ENCODE results near the gene SORBS1. TPM values are rescaled to one million over a fixed set of nuclear protein-coding genes. Genes with fewer than 3 reads are reported as not detected.

Gene SORBS1
- total and polyA plus RNA-seq, 2 of the 13 experiments (the other 11 are each of a cell fraction or from before 2014, with no cell fraction given), result 16.8 to 39.8 TPM

GRCh38 chr10:95579292-95579691 is 18.1 kb upstream of the SORBS1 start:
- Histone ChIP-seq H3K27me3 (ENCODE audit: control insufficient read depth in 1 of 2, insufficient read depth in 2 of 2, low read length in 2 of 2) (0 out of 5 replicates have a peak, but pooled peaks cover 0 to 5% of the 10 kb centered on the region in 2 experiments), H4K20me1 (ENCODE audit: insufficient read depth, low read length) (no peaks in the 10 kb centered on the region), H3K4me3 (replicated peaks in 1 of 3; ENCODE audit: insufficient read depth in 1 of 3, low read depth in 2 of 3, low read length in 3 of 3) (no peak overlapping the region), H3K9ac (ENCODE audit: insufficient read depth, low read depth, low read length) (no peak overlapping the region), H3K27ac (ENCODE audit: extremely low read length, insufficient read depth, low read length) (no peak overlapping the region), H3K9me3 (ENCODE audit: low read length) (no peaks in the 10 kb centered on the region), H3K36me3 (replicated peaks in 1 of 2; ENCODE audit: control insufficient read depth in 1 of 2, insufficient read depth in 2 of 2, low read length in 2 of 2) (no peaks in the 10 kb centered on the region), H3K4me1 (ENCODE audit: insufficient read depth, low read length) (no peaks in the 10 kb centered on the region), H3K4me2 (ENCODE audit: low read depth, low read length) (no peak overlapping the region), H2AFZ (ENCODE audit: low read length) (no peak overlapping the region), H3K79me2 (ENCODE audit: insufficient read depth, low read length) (no peaks in the 10 kb centered on the region)
- ChIA-PET POLR2A (no interaction called here), CTCF (ENCODE audit: low intra/inter-chr PET ratio, low total read pairs) (no interaction called here)
- DNase-seq (ENCODE audit: low spot score), result no peak
- intact Hi-C loops (cut with micrococcal nuclease; ENCODE audit: unreplicated experiment), result no loop called here
- ATAC-seq, result no peak
- TF ChIP-seq PHF20 (CRISPR knock-in tag; IDR thresholded peaks at IDR 0.05) (no peak), HCFC1 (IDR thresholded peaks at IDR 0.05; ENCODE audit: low read depth, low read length) (no peak), RAD21 (CRISPR knock-in tag; IDR thresholded peaks at IDR 0.05) (no peak), ETV6 (CRISPR knock-in tag; conservative IDR thresholded peaks at IDR 0.05) (no peak), SALL1 (CRISPR knock-in tag; IDR thresholded peaks at IDR 0.05) (no peak), NCOA5 (CRISPR knock-in tag; IDR thresholded peaks at IDR 0.05) (no peak), ZNF766 (CRISPR knock-in tag; IDR thresholded peaks at IDR 0.05; ENCODE audit: borderline replicate concordance) (no peak), DR1 (CRISPR knock-in tag; IDR thresholded peaks at IDR 0.05) (no peak), ZNF17 (CRISPR knock-in tag; IDR thresholded peaks at IDR 0.05) (no peak)
- TF ChIP-seq, protein P1, sequence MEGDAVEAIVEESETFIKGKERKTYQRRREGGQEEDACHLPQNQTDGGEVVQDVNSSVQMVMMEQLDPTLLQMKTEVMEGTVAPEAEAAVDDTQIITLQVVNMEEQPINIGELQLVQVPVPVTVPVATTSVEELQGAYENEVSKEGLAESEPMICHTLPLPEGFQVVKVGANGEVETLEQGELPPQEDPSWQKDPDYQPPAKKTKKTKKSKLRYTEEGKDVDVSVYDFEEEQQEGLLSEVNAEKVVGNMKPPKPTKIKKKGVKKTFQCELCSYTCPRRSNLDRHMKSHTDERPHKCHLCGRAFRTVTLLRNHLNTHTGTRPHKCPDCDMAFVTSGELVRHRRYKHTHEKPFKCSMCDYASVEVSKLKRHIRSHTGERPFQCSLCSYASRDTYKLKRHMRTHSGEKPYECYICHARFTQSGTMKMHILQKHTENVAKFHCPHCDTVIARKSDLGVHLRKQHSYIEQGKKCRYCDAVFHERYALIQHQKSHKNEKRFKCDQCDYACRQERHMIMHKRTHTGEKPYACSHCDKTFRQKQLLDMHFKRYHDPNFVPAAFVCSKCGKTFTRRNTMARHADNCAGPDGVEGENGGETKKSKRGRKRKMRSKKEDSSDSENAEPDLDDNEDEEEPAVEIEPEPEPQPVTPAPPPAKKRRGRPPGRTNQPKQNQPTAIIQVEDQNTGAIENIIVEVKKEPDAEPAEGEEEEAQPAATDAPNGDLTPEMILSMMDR (CRISPR knock-in tag; IDR thresholded peaks at IDR 0.05), result no peak
- TF ChIP-seq, protein P2, sequence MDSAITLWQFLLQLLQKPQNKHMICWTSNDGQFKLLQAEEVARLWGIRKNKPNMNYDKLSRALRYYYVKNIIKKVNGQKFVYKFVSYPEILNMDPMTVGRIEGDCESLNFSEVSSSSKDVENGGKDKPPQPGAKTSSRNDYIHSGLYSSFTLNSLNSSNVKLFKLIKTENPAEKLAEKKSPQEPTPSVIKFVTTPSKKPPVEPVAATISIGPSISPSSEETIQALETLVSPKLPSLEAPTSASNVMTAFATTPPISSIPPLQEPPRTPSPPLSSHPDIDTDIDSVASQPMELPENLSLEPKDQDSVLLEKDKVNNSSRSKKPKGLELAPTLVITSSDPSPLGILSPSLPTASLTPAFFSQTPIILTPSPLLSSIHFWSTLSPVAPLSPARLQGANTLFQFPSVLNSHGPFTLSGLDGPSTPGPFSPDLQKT (CRISPR knock-in tag; IDR thresholded peaks at IDR 0.05; ENCODE audit: borderline replicate concordance), result no peak
- TF ChIP-seq, protein P3, sequence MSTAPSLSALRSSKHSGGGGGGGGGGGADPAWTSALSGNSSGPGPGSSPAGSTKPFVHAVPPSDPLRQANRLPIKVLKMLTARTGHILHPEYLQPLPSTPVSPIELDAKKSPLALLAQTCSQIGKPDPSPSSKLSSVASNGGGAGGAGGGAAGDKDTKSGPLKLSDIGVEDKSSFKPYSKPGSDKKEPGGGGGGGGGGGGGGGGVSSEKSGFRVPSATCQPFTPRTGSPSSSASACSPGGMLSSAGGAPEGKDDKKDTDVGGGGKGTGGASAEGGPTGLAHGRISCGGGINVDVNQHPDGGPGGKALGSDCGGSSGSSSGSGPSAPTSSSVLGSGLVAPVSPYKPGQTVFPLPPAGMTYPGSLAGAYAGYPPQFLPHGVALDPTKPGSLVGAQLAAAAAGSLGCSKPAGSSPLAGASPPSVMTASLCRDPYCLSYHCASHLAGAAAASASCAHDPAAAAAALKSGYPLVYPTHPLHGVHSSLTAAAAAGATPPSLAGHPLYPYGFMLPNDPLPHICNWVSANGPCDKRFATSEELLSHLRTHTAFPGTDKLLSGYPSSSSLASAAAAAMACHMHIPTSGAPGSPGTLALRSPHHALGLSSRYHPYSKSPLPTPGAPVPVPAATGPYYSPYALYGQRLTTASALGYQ (CRISPR knock-in tag; IDR thresholded peaks at IDR 0.05), result no peak
- no TSS peak for BruUV-seq (replicated peaks)
- no peak for FAIRE-seq
- WGBS (ENCODE audit: low lambda C conversion rate), result 11% methylated on average over 1 of the region's 1 CpG
- in situ Hi-C loops (cut with HindIII; ENCODE audit: extremely low pct_ligation_motif_present, low pct_unique_long_range_greater_than_20kb), result no loop called here
